Measurements from ENCODE around the gene PRSS50.

Gene PRSS50

GRCh38 chr3:46725621-46726314 is 8.1 kb upstream of the PRSS50 start:
- DNase-seq: no peak

GRCh38 chr3:46724424-46724823 is 6.8 kb upstream of the PRSS50 start:
- DNase-seq: no peak

- DNase-seq: no peak
These were observed 4.8 kb upstream of the PRSS50 start for GRCh38 chr3:46722443-46722842.

- no peak for DNase-seq
These were observed 3.3 kb upstream of the PRSS50 start for GRCh38 chr3:46721009-46721408.

GRCh38 chr3:46719735-46720271 is 2.1 kb upstream of the PRSS50 start:
- DNase-seq: no peak

- no peak for DNase-seq
These were observed 1.4 kb upstream of the PRSS50 start for GRCh38 chr3:46719044-46719565.

GRCh38 chr3:46716461-46717441 is 918 bp downstream of the PRSS50 start:
- no peak for DNase-seq

GRCh38 chr3:46715507-46716175 is 2.0 kb downstream of the PRSS50 start:
- DNase-seq: no peak

GRCh38 chr3:46714728-46715506 is 2.8 kb downstream of the PRSS50 start:
- DNase-seq: no peak

- no peak for DNase-seq
These were observed 3.6 kb downstream of the PRSS50 start for GRCh38 chr3:46713898-46714552.

GRCh38 chr3:46713050-46713897 is 4.4 kb downstream of the PRSS50 start:
- no peak for DNase-seq

GRCh38 chr3:46712191-46713049 is 5.2 kb downstream of the PRSS50 start:
- DNase-seq: no peak

- peak; percentile 2 for DNase-seq
These were observed 5.9 kb downstream of the PRSS50 start for GRCh38 chr3:46711760-46712159.

GRCh38 chr3:46711305-46711704 is 6.4 kb downstream of the PRSS50 start:
- DNase-seq: peak; percentile 1

- DNase-seq: peak; percentile 2
These were observed 6.9 kb downstream of the PRSS50 start for GRCh38 chr3:46710671-46711295.

- no peak for DNase-seq
These were observed 7.4 kb downstream of the PRSS50 start for GRCh38 chr3:46710229-46710628.

- DNase-seq: peak; percentile 5
These were observed 7.9 kb downstream of the PRSS50 start for GRCh38 chr3:46709721-46710120.

- no peak for DNase-seq
These were observed 8.5 kb downstream of the PRSS50 start for GRCh38 chr3:46709157-46709654.
